HCT116 (cell line): ENCODE results near the gene MYO1A. TPM values are rescaled to one million over a fixed set of nuclear protein-coding genes. Genes with fewer than 3 reads are reported as not detected.
A peak's percentile ranks its signal among the peaks of the same experiment; 100 is the strongest.

ENCODE experiments used
- ATAC-seq: fragments of 200-7000 bp; cut with Tn5 transposase; 2 replicates; pipeline ENCODE4 v1.9.1; 2020; ENCODE audit warnings: mild to moderate bottlenecking, moderate library complexity
- BruUV-seq: library from RNA; stranded (reverse); fragments of 400-500 nt; replicated peaks from 2 replicates; lab custom pipeline; 2021; lab: Mats Ljungman, UMichigan
- CTCF ChIA-PET: fragments of 300-600 bp; sonication (Branson Sonifier 250); formaldehyde crosslinking; loops from one replicate; lab custom pipeline; 2021; ENCODE audit warnings: antibody characterized with exemption; lab: Charles Lee
- POLR2A ChIA-PET: fragments of 300-600, 350-600 bp; sonication (Branson Sonifier 250); formaldehyde crosslinking; loops from one replicate; lab custom pipeline; 2021; ENCODE audit warnings: antibody characterized with exemption; lab: Charles Lee
- RAD21 ChIA-PET, 2 experiments: fragments of 300-600 bp; sonication (Branson Sonifier 250); formaldehyde crosslinking; loops; one replicate each; lab custom pipeline; 2023; ENCODE audit warnings: low total read pairs in 2 of 2; ENCODE audit not compliant: uncharacterized antibody in 2 of 2, unreplicated experiment in 2 of 2, low non-redundant PET in 1 of 2; lab: Charles Lee
- DNase-seq: peaks from one replicate; pipeline ENCODE4 v3.0.0-alpha.2; 2010; ENCODE audit warnings: low read depth, low spot score
- H2AFZ ChIP-seq: fragments of 200-600 bp; shearing (Covaris generic), sonication (generic); 2 replicates; pipeline ENCODE4 v1.6.1; 2017; ENCODE audit warnings: low read depth, mixed run types, mixed read lengths, antibody characterized with exemption, low read length; ENCODE audit not compliant: poor library complexity, severe bottlenecking
- H3K27ac ChIP-seq: 2 replicates; pipeline ENCODE4 v1.5.1; 2012; ENCODE audit warnings: low read depth, low read length
- H3K27me3 ChIP-seq: fragments of 200-600 bp; sonication (generic); 2 replicates; pipeline ENCODE4 v1.6.1; 2016; ENCODE audit warnings: mixed run types, low read length, mixed read lengths; ENCODE audit not compliant: insufficient read depth
- H3K36me3 ChIP-seq, 2 experiments: fragments of 200-500 bp in 1 of 2; fragments of 200-600 bp in 1 of 2; sonication (Bioruptor generic) in 1 of 2; sonication (generic) in 1 of 2; 2 replicates each; pipeline versions ENCODE4 v1.5.1 to v1.6.1; 2014 to 2016; ENCODE audit warnings: low read length in 2 of 2, inconsistent platforms in 1 of 2, mixed read lengths in 1 of 2, mixed run types in 1 of 2; ENCODE audit not compliant: insufficient read depth in 2 of 2, control insufficient read depth in 1 of 2
- H3K4me1 ChIP-seq, 2 experiments: fragments of 200-600 bp in 1 of 2; sonication (generic) in 1 of 2; 2 replicates each; pipeline versions ENCODE4 v1.5.1 to v1.6.1; 2012 to 2017; ENCODE audit warnings: low read length in 2 of 2, inconsistent platforms in 1 of 2, mild to moderate bottlenecking in 1 of 2, mixed read lengths in 1 of 2, mixed run types in 1 of 2, moderate library complexity in 1 of 2; ENCODE audit not compliant: insufficient read depth in 2 of 2, control insufficient read depth in 1 of 2
- H3K4me2 ChIP-seq: fragments of 200-600 bp; sonication (generic); 2 replicates; pipeline ENCODE4 v1.6.1; 2017; ENCODE audit warnings: mixed run types, low read length, mixed read lengths
- H3K4me3 ChIP-seq, 2 experiments: fragments of 200-600 bp in 1 of 2; sonication (generic) in 1 of 2; replicated peaks in 1 of 2; 2 replicates each; pipeline ENCODE4 v1.5.1; 2011 to 2016; ENCODE audit warnings: low read length in 2 of 2, control low read depth in 1 of 2, low read depth in 1 of 2, mild to moderate bottlenecking in 1 of 2, mixed read lengths in 1 of 2, mixed run types in 1 of 2
- H3K79me2 ChIP-seq: fragments of 200-600 bp; sonication (generic); 2 replicates; pipeline ENCODE4 v1.6.1; 2017; ENCODE audit warnings: mild to moderate bottlenecking, mixed run types, low read length, moderate library complexity, mixed read lengths; ENCODE audit not compliant: insufficient read depth
- H3K9ac ChIP-seq: fragments of 200-600 bp; sonication (generic); 2 replicates; pipeline ENCODE4 v1.6.1; 2016; ENCODE audit warnings: low read length, mixed read lengths
- H3K9me2 ChIP-seq: fragments of 200-600 bp; sonication (generic), shearing (Covaris generic); 2 replicates; pipeline ENCODE4 v1.6.1; 2017; ENCODE audit warnings: mixed run types, mild to moderate bottlenecking, moderate library complexity; ENCODE audit not compliant: insufficient read depth
- H3K9me3 ChIP-seq, 2 experiments: fragments of 200-500 bp in 1 of 2; fragments of 200-600 bp in 1 of 2; sonication (Bioruptor generic) in 1 of 2; sonication (generic) in 1 of 2; 2 replicates each; pipeline ENCODE4 v1.6.1; 2014 to 2017; ENCODE audit warnings: low read length in 2 of 2, mixed read lengths in 2 of 2, inconsistent platforms in 1 of 2, low read depth in 1 of 2, mild to moderate bottlenecking in 1 of 2, mixed run types in 1 of 2, moderate library complexity in 1 of 2; ENCODE audit not compliant: control insufficient read depth in 1 of 2, insufficient read depth in 1 of 2
- H4K20me1 ChIP-seq: fragments of 200-600 bp; sonication (generic), shearing (Covaris generic); 2 replicates; pipeline ENCODE4 v1.6.1; 2017; ENCODE audit warnings: mixed run types, mild to moderate bottlenecking, moderate library complexity; ENCODE audit not compliant: insufficient read depth
- CEBPB ChIP-seq: IDR thresholded peaks from 2 replicates; pipeline ENCODE4 v1.6.1; 2012; ENCODE audit warnings: low read depth
- CTCF ChIP-seq, 3 experiments: fragments of 200-600 bp in 1 of 3; sonication (generic) in 1 of 3; IDR thresholded peaks in 2 of 3; conservative IDR thresholded peaks in 1 of 3; 2 replicates each; pipeline ENCODE4 v1.5.1; 2012 to 2017; ENCODE audit warnings: low read depth in 2 of 3, low read length in 2 of 3, antibody characterized with exemption in 1 of 3, borderline replicate concordance in 1 of 3, control low read depth in 1 of 3, mild to moderate bottlenecking in 1 of 3, mixed read lengths in 1 of 3, mixed run types in 1 of 3, moderate library complexity in 1 of 3; ENCODE audit not compliant: insufficient read depth in 1 of 3
- ELF1 ChIP-seq: IDR thresholded peaks from 2 replicates; pipeline ENCODE4 v1.6.1; 2012; ENCODE audit warnings: low read depth, borderline replicate concordance
- POLR2A ChIP-seq: IDR thresholded peaks from 2 replicates; pipeline ENCODE4 v1.7.0; 2011; ENCODE audit warnings: borderline replicate concordance; ENCODE audit not compliant: insufficient read depth, insufficient read length; ENCODE audit errors: extremely low read depth
- REST ChIP-seq: IDR thresholded peaks from 2 replicates; pipeline ENCODE4 v1.6.1; 2012; ENCODE audit warnings: low read depth
- SRF ChIP-seq: IDR thresholded peaks from 2 replicates; pipeline ENCODE4 v1.6.1; 2012; ENCODE audit warnings: low read depth
- YY1 ChIP-seq: IDR thresholded peaks from 2 replicates; pipeline ENCODE4 v1.6.1; 2011; ENCODE audit warnings: low read length, low read depth, moderate library complexity, mild to moderate bottlenecking; ENCODE audit not compliant: insufficient replicate concordance; ENCODE audit errors: extremely low read depth
- ZNF274 ChIP-seq: fragments of 200-500 bp; sonication (Bioruptor generic); IDR thresholded peaks from 2 replicates; pipeline ENCODE4 v1.6.1; 2014; ENCODE audit warnings: mild to moderate bottlenecking, low read depth, low read length, inconsistent platforms
- intact Hi-C: fragments of 100-400 bp; cut with micrococcal nuclease; formaldehyde crosslinking; loops from 2 replicates; pipeline ENCODE4 v1.10.0; 2022
- total RNA-seq: library from RNA; stranded (reverse); gene quantifications from one replicate; pipeline ENCODE4 v1.2.1, GENCODE V29; 2021; ENCODE audit not compliant: unreplicated experiment
- TF ChIP-seq, protein P1 (sequence below): IDR thresholded peaks from 2 replicates; pipeline ENCODE4 v1.6.1; 2012

Gene MYO1A
- total RNA-seq, 1 experiment from 2014 or later: 0.76 TPM

DNA sequence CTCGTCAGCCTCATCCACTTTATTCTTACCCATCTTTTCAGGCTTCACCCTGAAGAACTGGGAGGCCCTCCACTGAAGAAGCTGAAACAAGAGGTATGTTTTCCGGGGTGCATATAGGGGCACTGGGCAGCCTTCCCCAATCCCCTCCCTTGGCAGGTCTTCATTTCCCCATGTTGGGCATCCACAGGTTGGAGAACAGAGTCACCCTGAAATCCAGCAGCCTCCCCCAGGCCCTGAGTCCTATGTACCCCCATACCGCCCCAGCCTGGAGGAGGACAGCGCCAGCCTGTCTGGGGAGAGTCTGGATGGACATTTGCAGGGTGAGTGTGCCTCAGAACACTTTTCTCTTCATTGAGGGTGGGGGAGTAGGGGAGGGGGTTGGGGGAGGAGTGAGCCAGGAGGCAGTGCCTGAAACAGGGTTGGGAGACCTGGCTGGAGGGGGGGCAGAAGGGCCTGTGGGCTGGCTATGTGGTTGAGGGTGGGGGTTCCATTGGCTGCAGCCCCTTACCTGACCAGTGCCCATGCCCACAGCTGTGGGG lies 43.0 kb upstream of the MYO1A start:
- Histone ChIP-seq H3K9ac (no peak overlapping the region), H3K36me3 (peaks cover 20 to 35% of the 10 kb centered on the region in 2 experiments; a peak in 3 of 4 replicates), H3K4me1 (peaks cover 47 to 75% of the 10 kb centered on the region in 2 experiments), H3K27ac (peak overlapping the region; percentile 83), H3K4me3 (no peak overlapping the region), H3K79me2 (peaks cover 38% of the 10 kb centered on the region), H3K9me2 (no peaks in the 10 kb centered on the region), H4K20me1 (no peaks in the 10 kb centered on the region), H3K27me3 (no peaks in the 10 kb centered on the region), H3K4me2 (peak overlapping the region; percentile 60), H2AFZ (no peak overlapping the region), H3K9me3 (no peaks in the 10 kb centered on the region)
- ATAC-seq (no peak), DNase-seq (no peak)
- TF ChIP-seq CEBPB (no peak), POLR2A (no peak), SRF (no peak), ELF1 (no peak), REST (no peak), CTCF (IDR thresholded peaks at IDR 0.05 in 2 of 3, conservative IDR thresholded peaks at IDR 0.05 in 1 of 3; ENCODE audit: borderline replicate concordance in 1 of 3, insufficient read depth in 1 of 3, low read depth in 2 of 3, low read length in 2 of 3) (no peak), YY1 (no peak), ZNF274 (no peak)
- TF ChIP-seq, protein P1, sequence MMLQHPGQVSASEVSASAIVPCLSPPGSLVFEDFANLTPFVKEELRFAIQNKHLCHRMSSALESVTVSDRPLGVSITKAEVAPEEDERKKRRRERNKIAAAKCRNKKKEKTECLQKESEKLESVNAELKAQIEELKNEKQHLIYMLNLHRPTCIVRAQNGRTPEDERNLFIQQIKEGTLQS: no peak
- BruUV-seq: no TSS peak
- ChIA-PET CTCF (interaction anchor here (1.0 to 3.8 kb wide), 7 partner anchors 14 to 35 kb away, joined by 3 to 32 read pairs (median 5); partner anchors contain the start of genes NEMP1 and STAT6), RAD21 (interaction anchor here (1.6 to 2.0 kb wide), 3 partner anchors 19 to 23 kb away, joined by 4 to 8 read pairs (median 4); partner anchors contain the start of gene STAT6 (in 1 of the 2)), POLR2A (interaction anchor here (1.3 to 7.8 kb wide), 3 partner anchors 14 to 24 kb away, joined by 6 to 32 read pairs (median 17); partner anchors contain the start of genes NEMP1 and STAT6)
- intact Hi-C loops: loop anchor here (1.0 kb wide), 1 partner anchor 24 kb away; no protein-coding TSS in a partner anchor
